Limb (tissue), 2 donors: ENCODE measurements around the gene H3-3A.

Experiments
- DNase-seq, 2 donors: peaks; one replicate each; pipeline ENCODE4 v3.0.0-alpha.2; 2016; ENCODE audit errors: extremely low spot score in 2 of 2

The H3-3A gene

DNA sequence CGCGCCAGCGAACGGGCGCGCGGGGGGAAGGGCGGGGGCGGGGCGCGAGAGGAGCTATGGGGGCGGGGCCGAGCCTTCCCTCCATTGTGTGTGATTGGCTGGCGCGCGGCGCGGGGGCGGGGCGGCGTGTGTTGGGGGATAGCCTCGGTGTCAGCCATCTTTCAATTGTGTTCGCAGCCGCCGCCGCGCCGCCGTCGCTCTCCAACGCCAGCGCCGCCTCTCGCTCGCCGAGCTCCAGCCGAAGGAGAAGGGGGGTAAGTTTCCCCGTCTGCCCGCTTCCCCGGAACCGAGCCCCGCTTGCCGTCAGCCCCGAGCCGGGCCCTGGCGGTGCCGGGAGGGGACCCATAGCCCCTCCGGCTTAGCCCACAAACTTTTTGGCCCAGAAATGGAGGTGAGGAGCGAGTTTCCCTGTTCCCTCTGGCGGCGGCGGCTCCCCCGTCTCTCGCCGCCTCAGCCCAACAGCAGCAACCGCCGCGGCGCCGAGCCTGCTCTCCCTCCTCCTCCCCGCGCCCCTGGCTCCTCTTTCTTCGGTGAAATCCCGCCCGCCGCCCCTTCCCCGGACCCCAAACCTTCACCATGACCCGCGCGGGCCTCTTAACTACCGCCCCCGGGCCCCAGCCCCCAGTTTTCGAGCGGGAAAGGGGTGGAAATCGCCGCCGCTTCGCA is at the start of gene H3-3A:
Gene H3-3A, plus strand, starts transcription at position 159 of the 666 bp plus-strand sequence. CDS start 1,636 bp downstream, outside the sequence.
- DNase-seq, result peak; percentile 96 to 100

DNA sequence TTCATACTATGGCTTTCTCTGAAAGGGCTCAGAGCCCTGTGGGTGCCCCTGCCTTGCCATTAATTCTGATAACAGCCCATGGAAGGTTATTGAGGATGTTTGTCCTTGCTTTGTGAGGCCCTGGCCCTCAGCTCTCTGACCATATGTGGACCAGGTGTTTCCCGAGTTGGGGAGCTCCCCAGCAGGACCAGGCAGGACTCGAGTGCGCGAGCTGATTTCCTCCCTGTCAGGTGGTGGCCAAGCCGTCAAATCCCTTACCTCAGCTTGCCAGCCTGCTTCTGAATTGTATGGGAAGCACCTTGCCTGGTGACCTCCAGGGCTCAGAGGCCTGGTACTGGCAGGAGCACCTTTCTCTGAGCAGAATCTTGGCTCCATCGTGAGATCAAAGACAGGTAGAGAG is 45.4 kb upstream of the H3-3A start:
- DNase-seq, result no peak

DNA sequence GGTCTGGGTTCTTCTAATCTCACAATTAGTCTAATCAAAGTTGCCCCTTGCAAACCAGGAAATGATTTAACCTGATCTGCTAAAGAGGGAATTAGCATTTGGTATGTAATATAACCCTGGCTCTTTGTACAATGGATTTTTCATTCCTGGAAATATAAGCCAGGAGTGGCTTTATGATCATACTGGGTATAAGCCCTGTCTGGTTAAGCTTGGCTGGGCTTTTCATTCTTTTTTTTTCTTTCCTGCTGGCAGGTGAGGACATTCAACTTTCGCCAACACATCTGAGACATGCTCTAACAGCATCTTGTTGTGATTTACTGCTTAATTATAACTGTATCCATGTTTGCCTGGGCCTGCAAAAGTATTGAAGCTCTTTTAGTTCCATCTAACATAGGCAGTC is 42.9 kb upstream of the H3-3A start:
- DNase-seq, result no peak

DNA sequence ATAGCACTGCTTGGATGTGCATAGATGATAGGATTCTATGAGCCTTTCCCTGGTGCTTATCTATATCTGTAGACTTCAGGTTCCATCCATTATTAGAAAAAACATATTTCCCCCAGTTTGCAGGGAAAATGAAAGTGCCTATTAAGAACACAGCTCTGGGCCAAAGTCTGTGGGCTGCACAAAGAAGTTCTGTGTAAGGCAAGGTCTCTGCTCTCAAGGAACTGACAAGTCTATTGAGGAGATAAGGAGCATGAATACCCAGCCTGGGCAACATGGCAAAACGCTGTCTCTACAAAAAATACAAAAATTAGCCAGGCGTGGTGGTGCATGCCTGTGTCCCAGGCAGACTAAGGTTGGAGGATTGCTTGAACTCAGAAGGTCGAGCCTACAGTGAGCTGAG is 41.1 kb upstream of the H3-3A start:
- DNase-seq, result no peak

DNA sequence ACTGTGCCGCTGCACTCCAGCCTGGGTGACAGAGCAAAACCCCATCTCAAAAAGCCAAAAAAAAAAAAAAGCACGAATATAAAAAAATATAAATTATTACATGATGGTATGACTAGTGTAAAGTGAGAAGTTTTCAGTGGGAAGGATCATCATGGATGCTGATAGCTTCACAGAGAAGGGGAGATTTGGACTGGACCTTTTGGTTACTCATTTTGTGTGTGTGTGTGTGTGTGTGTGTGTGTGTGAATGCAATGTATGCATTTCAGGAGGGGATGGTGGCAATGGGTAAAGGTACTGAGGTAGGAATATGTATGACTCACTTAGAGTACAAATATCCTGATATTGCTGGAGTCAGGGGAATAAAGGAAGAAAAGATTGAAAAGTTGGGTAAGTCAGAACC is 40.7 kb upstream of the H3-3A start:
- no peak for DNase-seq

DNA sequence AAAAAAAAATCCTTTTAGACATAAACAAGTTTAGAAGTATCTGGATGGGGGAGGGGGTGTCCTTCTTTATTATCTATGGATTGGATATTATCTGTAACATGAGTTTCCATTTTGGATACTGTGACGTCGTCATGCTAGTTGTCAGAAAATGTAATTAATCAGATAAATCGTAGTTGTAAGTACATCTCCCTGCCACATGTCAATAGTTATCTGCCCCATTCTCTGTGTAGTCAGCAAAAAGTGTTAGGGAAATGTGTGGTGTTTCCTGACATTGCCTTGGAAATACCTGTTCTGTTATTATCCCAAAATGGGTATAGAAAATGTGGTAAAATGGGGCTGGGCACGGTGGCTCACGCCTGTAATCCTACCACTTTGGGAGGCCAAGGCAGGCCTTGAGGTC is 38.8 kb upstream of the H3-3A start:
- DNase-seq, result no peak

DNA sequence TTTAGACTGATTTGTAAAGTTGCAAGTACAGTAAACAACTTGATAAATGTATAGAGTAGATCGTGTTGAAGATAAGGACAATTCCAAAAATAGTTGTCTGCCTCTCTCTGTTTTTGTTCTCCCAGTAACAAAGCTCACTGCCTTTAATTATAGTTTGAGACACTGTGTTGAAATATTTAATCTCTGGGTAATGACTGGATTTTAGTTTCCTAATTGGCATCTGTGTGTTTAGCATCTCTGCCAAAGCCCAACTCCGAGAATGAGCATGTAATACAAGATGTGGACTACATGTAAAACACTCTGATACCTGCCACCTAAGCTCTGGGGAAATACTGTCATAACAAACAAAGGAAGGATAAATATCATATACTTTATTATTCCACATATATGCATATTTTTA is 35.7 kb upstream of the H3-3A start:
- no peak for DNase-seq

DNA sequence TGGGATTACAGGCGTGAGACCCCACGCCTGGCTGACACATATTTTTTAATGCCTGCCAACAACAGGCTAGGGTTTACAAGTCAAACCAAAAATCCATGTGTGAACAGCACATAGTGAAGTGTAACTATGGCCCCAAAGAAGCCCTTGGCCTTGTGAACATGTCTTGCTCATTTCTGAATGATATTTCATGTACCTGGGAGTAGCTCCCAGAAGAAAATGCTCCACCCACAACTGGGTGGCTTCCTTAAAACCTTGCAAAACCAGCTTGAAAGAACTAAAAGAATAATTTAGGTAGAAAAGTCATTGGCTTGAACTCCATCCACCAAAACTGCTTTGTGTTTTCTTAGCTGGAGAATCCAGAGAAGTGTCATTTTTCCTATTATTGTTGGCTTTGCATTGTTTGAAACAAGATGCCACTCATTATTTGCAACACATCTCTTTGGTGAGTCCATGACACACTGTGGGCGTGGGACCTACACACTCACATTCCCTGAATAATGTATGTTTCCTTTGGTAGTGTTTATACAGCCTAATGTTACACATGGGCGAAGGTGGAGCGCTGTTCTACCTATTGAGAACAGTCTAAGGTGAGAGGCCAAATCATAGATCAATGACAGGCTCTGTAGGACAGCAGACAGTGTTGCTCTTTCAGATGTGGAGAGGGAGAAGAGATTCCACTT is 34.8 kb upstream of the H3-3A start:
- DNase-seq, result no peak

DNA sequence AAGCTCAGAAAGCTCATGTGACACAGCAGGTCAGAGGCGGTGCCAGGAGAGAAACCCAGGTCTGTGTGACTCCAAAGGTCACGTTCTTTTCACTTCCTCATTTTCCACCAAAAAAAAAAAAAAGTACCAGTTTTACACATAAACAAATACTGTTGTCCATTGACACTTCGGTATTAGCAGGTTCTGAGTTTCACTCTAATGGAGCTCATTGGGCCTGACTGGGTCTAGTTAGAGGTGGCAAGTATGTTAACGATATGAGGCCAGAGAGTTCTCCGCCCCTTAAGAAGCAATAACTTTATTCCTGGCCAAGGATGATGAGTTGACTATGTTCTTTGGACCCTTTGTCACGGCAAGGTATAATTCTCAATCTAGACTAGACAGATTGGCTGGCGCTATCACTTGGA is 33.4 kb upstream of the H3-3A start:
- no peak for DNase-seq

DNA sequence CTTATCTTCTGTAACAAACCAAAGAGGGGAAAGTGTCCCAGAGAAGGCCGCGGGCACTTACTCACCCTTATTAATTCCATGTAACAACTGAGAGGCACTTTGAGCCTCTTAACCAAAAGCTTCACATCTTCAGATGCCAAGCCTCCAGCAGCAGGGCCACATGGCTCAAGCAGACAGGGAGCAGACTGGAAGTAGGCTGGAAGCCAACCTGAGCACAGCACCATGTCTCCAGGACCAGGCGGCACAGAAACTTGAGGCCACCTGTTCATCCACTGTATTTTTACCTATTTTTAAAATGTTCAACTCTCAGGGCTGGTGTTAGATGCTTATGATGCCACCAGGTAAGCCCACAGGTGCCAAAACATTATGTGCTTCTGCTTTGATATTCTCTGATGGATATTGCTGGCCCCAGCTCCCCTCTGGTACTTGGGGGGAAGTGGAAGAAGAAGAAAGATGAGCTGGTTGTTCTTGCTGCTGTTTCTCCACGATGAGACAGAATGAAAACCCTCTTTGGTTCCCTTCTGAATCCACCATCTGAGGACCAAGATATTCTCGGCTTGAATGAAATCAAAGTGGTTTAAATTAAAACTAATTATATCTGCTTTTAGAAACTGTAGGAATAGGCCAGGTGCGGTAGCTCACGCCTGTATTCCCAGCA is 32.8 kb upstream of the H3-3A start:
- no peak for DNase-seq

DNA sequence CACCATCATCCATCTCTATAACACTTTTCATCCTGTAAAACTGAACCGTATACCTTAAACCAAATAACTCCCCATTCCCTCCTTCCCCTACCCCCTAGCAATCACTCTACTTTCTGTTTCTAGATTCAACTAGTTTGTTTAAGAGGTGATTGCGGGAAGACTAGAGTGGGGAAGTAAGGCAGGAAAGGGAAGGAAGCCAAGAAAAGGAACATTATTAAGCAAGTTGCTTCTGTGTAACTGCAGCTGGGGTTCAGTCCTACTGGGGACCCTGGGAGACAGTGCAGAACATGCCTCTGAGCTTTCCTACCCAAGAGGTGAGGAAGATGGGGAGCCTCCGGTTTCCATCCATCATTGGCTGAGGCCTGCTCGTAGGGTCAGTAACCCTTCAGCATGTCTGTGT is 28.9 kb upstream of the H3-3A start:
- no peak for DNase-seq

DNA sequence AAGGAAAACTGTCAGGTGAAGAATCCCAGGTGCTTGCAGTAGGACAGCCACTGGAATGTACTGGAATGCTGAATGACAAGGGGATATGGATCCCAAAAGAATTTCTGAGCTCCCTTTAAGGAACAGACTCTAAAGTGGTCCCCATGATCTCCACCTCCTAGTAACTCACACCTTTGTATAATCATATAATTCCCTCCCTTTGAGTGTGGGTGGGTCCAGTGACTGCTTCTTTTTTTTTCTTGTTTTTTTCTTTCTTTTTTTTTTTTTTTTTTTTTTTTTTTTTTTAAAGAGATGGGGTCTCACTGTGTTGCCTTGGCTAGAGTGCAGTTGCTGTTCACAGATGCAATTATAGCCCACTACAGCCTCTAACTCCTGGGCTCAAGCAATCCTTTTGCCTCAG is 28.5 kb upstream of the H3-3A start:
- DNase-seq, result no peak

DNA sequence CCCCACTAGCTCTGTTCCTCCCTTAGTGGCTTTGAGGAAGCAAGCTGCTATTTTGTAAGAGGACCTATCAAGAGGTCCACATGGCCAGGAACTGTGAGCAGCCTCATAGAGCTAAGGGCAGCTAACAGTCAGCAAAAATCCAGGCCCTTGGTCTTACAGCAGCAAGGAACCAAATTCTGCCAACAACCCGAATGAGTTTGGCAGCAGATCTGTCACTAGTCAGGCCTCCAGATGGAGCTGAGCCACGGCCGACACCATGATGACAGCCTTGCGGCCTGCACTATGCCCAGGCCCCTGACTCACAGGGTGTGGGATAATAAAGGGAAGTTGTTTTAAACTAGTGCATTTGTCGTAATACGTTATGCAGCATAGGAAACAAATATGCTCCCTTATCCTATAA is 28.0 kb upstream of the H3-3A start:
- peak; percentile 53 to 57 for DNase-seq

DNA sequence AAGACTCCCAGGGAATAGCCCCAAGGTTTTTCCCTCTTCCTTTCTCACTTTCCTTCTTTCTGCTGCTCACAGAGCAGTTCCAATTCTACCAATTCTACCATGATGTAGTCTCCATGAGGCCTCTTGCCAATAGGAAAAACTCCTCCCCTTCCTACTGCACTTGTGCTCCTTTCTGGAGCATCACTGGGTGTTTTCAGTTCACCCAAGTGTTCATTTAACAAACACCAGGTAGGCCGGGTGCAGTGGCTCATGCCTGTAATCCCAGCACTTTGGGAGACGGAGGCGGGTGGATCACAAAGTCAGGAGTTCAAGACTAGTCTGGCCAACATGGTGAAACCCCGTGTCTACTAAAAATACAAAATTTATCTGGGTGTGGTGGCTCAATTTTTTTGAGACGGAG is 26.6 kb upstream of the H3-3A start:
- no peak for DNase-seq

DNA sequence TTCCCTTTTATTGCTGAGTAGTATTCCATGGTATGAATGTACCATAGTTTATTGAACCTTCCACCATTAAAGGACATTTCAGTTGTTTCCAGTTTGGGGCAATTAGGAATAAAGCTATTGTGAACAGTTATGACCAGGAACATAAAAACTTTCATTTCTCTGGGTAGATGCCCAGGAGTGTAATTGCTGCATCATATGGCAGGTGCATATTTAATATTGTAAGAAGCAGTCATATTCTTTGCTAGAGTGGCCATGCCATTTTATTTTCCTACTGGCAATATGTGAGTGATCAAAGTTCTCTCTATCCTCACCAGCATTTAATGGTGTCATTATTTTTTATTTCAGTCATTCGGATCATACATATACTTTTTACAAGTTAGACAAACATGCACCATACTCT is 23.9 kb upstream of the H3-3A start:
- DNase-seq, result no peak

DNA sequence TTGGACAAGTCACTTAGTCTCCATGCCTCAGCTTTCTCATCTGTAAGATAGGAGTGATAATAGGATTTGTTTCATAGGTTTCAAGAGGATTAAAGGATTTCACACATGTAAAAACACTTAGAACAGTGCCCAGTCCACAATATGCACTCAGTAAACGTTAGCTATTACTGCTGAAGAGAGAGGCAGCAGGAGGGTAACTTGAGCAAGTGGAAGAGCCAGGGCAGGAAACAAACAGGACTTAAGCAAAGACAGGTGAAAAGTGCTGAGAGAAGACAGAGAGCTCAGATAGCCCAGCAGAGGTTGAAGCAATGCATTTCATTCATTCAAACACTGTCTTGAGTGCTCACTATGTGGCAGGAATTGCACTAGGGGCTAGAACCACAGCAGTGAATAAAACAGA is 21.1 kb upstream of the H3-3A start:
- DNase-seq, result no peak

DNA sequence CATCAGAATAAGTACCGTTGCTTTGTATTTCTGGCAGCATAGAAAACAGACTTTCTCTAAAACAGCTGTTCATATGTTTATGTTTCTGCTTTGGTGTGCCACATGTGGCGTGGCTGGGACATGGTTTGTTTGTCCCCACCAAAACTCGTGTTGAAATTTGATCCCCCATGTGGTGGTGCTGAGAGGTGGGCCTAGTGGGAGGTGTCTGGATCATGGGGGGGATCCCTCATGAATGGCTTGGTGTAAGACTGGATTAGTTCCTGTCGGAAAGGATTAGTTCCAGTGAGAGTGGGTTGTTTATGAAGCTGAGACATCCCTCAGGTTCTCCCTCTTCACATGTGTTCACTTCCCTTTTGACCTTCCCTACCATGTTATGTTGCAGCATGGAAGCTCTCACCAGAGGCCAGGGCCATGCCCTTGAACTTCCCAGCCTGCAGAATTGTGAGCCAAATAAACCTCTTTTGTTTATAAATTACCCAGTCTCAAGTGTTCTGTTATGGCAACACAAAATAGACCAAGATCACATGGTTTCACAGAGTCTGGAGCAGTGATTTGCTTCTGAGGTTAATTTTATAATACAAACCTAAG is 17.9 kb upstream of the H3-3A start:
- no peak for DNase-seq

DNA sequence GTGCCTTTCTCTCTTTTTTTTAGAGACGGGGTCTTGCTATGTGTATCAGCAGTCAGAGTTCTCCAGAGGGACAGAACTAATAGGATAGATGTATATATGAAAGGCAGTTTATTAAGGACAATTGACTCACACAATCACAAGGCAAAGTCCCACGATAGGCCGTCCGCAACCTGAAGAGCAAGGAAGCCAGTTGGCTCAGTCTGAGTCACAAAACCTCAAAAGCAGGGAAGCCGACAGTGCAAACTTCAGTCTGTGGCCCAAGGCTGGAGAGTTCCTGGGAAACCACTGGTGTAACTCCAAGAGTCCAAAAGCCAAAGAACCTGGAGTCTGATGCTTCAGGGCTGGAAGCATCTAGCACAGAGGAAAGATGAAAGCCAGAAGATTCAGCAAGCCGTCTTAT is 16.3 kb upstream of the H3-3A start:
- no peak for DNase-seq

DNA sequence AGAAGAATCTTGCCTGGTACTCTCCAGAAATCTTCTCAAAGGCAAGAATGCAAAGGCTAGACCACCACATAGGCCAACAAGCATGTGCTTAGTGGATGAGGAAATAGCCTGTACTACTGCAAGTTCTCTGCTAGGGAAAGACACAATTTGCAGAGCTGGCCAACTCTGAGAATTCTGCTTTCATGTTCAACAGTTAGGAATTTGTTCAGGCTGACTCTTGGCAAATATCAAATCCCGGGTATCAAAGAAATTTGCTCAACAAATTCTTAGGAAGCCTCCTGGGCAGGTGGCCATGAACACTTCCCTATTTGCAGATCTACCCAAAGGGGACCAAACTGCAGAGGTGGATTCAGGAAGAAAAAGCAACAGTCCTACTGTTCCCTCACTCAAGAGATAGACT is 15.0 kb upstream of the H3-3A start:
- no peak for DNase-seq

DNA sequence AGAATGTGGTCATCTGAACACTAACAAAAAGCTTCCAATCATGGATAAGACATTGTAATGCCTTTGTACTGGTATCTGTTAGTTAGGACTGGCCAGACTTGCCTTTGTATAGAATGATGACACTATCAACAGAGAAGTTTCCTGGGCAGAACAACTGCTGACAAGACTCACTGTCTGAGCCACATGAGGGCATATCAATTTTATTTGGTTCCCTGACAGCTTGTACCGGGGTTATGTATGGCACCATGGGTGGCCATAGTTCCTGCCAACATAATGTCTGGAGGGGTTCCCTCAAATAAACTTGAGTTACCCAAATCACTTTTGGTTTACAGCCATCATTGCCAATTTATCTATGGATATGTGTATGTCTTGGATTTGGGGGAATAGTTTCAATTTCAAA is 13.6 kb upstream of the H3-3A start:
- DNase-seq, result no peak

DNA sequence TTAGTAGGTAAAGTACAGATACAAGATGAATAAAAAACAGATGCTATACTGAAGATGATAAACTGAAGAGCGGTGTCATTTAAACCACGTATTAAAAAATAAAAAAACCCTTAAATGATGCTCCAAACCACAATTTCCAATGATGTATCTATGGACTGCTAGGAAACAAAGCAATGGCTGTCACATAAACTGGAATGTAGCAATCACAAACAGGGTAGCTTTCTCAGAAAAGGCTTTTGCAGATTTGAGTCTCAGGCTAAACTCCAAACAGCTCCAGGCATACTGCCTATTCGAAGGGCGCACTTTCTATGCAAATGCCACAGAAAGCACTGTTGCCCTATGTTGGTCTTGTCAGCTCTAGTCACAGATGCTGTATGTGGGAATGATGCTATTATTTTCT is 12.4 kb upstream of the H3-3A start:
- no peak for DNase-seq

DNA sequence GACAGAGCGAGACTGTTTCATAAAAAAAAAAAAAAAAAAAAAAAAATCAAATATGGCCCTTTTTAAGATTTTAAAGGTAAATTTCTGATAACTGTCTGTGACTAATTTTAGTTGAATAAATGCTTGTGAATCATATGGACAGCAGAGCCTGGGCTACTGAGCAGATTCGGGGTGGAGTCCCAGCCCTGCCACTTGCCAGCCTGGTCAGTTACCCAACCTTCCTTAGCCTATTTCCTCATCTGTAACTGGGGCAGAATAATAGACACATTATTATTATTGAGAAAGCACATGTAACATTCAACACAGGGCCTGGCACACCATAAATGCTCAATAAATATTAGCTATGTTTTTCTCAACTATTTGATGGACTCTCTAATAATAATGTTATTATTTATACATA is 11.2 kb upstream of the H3-3A start:
- no peak for DNase-seq

DNA sequence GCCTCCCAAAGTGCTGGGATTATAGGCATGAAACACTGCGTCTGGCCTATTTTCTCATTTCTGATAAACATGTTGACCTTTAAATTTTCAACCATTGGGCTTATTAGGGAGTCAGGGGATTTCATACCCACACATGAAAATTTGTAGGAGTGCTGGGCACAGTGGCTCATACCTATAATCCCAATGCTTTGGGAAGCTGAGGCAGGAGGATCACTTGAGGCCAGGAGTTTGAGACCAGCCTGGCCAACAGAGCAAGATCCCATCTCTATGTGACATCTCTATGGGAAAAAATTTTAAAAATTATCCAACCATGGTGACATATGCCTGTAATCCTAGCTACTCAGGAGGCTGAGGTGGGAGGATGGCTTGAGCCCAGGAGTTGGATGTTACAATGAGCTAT is 10.5 kb upstream of the H3-3A start:
- no peak for DNase-seq
